ENCODE results near the gene PDZRN4. TPM values are rescaled to one million over a fixed set of nuclear protein-coding genes. Genes with fewer than 3 reads are reported as not detected.
"Not testable (repeated sequence)": the region's sequence is repeated elsewhere in the genome, so short reads cannot be mapped to it uniquely, and the experiment has no call there.

PDZRN4 gene
- total and polyA plus RNA-seq, 4 experiments from 2014 or later: not detected

DNA sequence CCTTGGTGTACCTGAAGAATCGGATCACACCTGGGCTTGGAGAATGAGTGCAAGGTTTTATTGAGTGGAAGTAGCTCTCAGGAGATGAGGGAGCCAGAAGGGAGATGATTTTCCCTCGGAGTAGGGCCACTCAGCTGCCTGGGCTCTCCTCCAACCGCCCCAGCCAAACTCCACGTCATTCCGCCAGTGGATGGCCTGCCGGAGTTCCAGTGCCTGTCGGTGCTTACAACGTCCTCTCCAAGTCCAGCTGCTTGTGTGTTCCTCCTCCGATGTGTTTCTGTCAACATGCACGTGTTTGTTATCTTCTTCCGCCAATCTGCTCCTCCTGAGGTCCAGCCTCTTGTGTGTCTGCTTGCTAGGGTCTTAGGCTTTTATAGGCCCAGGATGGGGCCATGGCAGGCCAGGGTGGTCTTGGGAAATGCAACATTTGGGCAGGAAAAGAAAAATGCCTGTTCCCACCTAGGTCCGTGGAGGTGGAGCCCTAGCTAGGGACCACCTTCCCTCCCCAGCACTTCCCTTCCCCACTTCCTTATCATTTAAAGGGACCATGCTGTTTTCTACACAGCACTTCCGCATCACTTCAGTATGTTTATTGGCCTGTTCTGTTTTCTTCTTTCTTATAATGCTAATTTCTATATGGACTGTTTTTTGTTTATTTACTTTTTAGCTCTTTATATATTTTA is 343.2 kb downstream of the PDZRN4 start:
- H3K4me1 ChIP-seq (ENCODE audit: insufficient read depth, low read length): no peaks in the 10 kb centered on the region
- Mint-ChIP-seq H3K9me3 (no peaks in the 10 kb centered on the region), H3K27ac (no peak overlapping the region), H3K36me3 (no peaks in the 10 kb centered on the region), H3K4me3 (no peak overlapping the region), H3K4me1 (no peaks in the 10 kb centered on the region), H3K27me3 (peaks cover 1 to 2% of the 10 kb centered on the region in 2 donors)
- ChIA-PET CTCF (ENCODE audit: partially characterized antibody) (no interaction called here), POLR2A (ENCODE audit: partially characterized antibody) (no interaction called here)
- no peak for DNase-seq
- no peaks in the 10 kb centered on the region for H3K9me3 ChIP-seq (ENCODE audit: control insufficient read depth in 1 of 2, low read length in 2 of 2)
- H3K27me3 ChIP-seq (ENCODE audit: insufficient read depth, low read length): no peaks in the 10 kb centered on the region
- H3K4me3 ChIP-seq (ENCODE audit: low read length in 2 of 2): no peak overlapping the region
- no peaks in the 10 kb centered on the region for H3K36me3 ChIP-seq (ENCODE audit: insufficient read depth, low read length)
- no peak overlapping the region for H3K27ac ChIP-seq (ENCODE audit: low read depth, low read length)
- intact Hi-C loops (cut with micrococcal nuclease): no loop called here

DNA sequence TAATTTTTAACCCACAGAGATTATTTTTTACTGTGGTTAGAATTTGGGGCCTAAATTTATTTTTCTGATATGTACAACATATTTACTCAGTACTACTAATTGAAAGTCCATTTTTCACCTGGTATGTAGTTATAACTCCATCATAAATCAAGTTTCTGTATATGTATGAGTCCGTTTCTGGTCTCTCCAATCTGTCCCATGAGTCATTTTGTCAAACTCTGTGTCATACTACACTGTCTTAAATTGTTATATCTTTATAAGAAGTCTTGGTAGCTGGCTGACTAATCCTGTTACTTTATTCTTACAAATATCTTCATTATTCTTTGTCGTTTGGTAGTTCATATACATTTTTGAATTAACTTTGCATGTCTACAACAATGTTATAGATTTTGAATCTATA is 344.0 kb downstream of the PDZRN4 start:
- CTCF ChIA-PET (ENCODE audit: partially characterized antibody): no interaction called here
- peaks cover under 1 to 1% of the 10 kb centered on the region in 2 donors for H3K27me3 Mint-ChIP-seq
- no peak overlapping the region for H3K27ac Mint-ChIP-seq

DNA sequence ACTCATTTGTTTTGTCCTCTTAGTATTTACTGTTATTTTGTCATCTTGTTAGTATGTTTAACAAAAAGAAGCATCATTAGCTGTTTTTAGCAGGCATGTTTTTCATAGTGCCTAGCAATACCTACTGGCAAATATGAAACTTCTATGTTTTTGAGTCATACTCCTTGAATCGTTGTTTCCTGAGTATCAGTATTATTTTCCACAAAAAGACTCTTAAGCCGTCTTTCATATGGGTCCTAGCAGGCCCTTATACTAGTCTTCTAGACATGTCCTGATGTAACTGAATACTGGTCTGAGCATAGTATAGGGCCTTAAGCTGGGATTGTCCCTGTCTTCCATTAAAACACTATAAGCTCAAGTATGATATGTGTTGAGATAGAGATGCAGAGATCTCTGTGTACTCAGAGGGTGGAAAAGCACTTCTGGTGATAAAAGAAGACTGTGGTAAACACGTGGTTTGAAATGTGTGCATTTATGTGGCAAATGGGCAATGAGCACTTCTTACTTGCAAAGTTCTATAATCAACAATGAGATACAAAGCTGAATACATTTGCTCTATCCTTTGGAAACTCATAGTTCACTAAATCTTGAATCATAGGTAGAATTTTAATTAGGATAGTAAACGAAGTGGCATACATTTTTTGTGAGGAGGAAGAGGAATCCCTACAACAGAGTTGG is 348.8 kb downstream of the PDZRN4 start:
- H3K27me3 Mint-ChIP-seq: peaks cover 0 to 5% of the 10 kb centered on the region in 2 donors
- intact Hi-C loops (cut with micrococcal nuclease): no loop called here
- ChIA-PET POLR2A (ENCODE audit: partially characterized antibody) (no interaction called here), CTCF (ENCODE audit: partially characterized antibody) (no interaction called here)
- H3K27ac ChIP-seq (ENCODE audit: low read depth, low read length): no peak overlapping the region
- no peak overlapping the region for H3K4me3 ChIP-seq (ENCODE audit: low read length in 2 of 2)
- H3K36me3 ChIP-seq (ENCODE audit: insufficient read depth, low read length): no peaks in the 10 kb centered on the region
- H3K4me1 ChIP-seq (ENCODE audit: insufficient read depth, low read length): no peaks in the 10 kb centered on the region
- DNase-seq: no peak
- H3K27ac Mint-ChIP-seq: no peak overlapping the region
- H3K27me3 ChIP-seq (ENCODE audit: insufficient read depth, low read length): no peaks in the 10 kb centered on the region
- H3K9me3 ChIP-seq (ENCODE audit: control insufficient read depth in 1 of 2, low read length in 2 of 2): no peaks in the 10 kb centered on the region
- no peaks in the 10 kb centered on the region for H3K36me3 Mint-ChIP-seq
- H3K4me3 Mint-ChIP-seq: no peak overlapping the region
- H3K9me3 Mint-ChIP-seq: peaks cover 0 to 4% (median 0%) of the 10 kb centered on the region in 8 donors
- H3K4me1 Mint-ChIP-seq: no peaks in the 10 kb centered on the region

More for the DNA sequence above, 344.0 kb downstream of the PDZRN4 start:
- no peaks in the 10 kb centered on the region for H3K9me3 ChIP-seq (ENCODE audit: control insufficient read depth in 1 of 2, low read length in 2 of 2)
- H3K4me1 ChIP-seq (ENCODE audit: insufficient read depth, low read length): no peaks in the 10 kb centered on the region
- Mint-ChIP-seq H3K9me3 (no peaks in the 10 kb centered on the region), H3K4me1 (no peaks in the 10 kb centered on the region), H3K36me3 (no peaks in the 10 kb centered on the region), H3K4me3 (no peak overlapping the region)
- POLR2A ChIA-PET (ENCODE audit: partially characterized antibody): no interaction called here
- no peak for DNase-seq
- no peaks in the 10 kb centered on the region for H3K36me3 ChIP-seq (ENCODE audit: insufficient read depth, low read length)
- intact Hi-C loops (cut with micrococcal nuclease): no loop called here
- no peak overlapping the region for H3K4me3 ChIP-seq (ENCODE audit: low read length in 2 of 2)
- no peak overlapping the region for H3K27ac ChIP-seq (ENCODE audit: low read depth, low read length)
- H3K27me3 ChIP-seq (ENCODE audit: insufficient read depth, low read length): no peaks in the 10 kb centered on the region

DNA sequence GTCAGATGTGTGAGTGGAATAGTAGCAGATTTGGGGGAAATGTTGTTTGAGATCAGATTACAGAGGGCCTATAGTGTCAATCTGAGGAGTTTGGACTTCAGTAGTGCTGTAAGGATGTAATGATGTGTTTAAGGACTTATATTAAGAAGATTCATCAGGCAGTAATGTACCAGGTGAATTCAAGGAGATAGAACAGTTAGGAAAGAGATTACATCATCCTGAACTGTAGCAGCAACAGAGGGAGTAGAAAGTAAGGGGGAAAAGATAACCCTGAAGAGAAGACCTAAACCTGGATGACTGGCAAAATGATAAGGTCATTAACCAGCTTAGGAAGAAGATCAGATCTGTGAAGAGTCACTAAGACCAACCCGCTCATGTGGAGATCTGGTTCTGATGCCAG is 349.4 kb downstream of the PDZRN4 start:
- POLR2A ChIA-PET (ENCODE audit: partially characterized antibody): no interaction called here
- no peaks in the 10 kb centered on the region for H3K4me1 Mint-ChIP-seq
- Histone ChIP-seq H3K4me1 (ENCODE audit: insufficient read depth, low read length) (no peaks in the 10 kb centered on the region), H3K27ac (ENCODE audit: low read depth, low read length) (no peak overlapping the region), H3K27me3 (ENCODE audit: insufficient read depth, low read length) (no peaks in the 10 kb centered on the region), H3K36me3 (ENCODE audit: insufficient read depth, low read length) (no peaks in the 10 kb centered on the region), H3K9me3 (ENCODE audit: control insufficient read depth in 1 of 2, low read length in 2 of 2) (no peaks in the 10 kb centered on the region), H3K4me3 (ENCODE audit: low read length in 2 of 2) (no peak overlapping the region)
- H3K36me3 Mint-ChIP-seq: no peaks in the 10 kb centered on the region
- no peak overlapping the region for H3K27ac Mint-ChIP-seq
- DNase-seq: no peak
- H3K4me3 Mint-ChIP-seq: no peak overlapping the region
- peaks cover 0 to 4% (median 0%) of the 10 kb centered on the region in 8 donors for H3K9me3 Mint-ChIP-seq
- H3K27me3 Mint-ChIP-seq: peaks cover 0 to 5% of the 10 kb centered on the region in 2 donors
- intact Hi-C loops (cut with micrococcal nuclease): no loop called here
- CTCF ChIA-PET (ENCODE audit: partially characterized antibody): no interaction called here

DNA sequence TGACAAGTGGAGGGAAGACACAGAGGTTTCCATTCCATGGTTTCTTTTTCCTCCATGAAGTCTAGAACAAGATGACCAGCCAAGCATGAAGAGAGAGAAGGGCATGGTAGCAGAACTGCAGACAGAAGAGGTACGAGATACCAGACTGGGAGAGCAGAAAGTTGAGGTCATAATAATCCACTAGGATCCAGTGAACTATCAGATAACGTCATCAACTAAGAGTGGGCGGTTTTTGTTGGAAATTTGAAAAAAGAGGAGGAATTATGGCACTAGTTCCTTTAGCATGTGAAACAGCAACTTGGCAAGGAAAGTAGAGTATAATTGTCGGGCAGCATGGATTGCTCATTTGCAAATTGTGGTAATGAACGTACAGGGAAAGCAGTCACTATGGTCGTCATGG is 357.6 kb downstream of the PDZRN4 start:
- no peak overlapping the region for H3K4me3 Mint-ChIP-seq
- ChIA-PET POLR2A (ENCODE audit: partially characterized antibody) (no interaction called here), CTCF (ENCODE audit: partially characterized antibody) (no interaction called here)
- no peaks in the 10 kb centered on the region for H3K27me3 ChIP-seq (ENCODE audit: insufficient read depth, low read length)
- no peaks in the 10 kb centered on the region for H3K4me1 Mint-ChIP-seq
- no peaks in the 10 kb centered on the region for H3K4me1 ChIP-seq (ENCODE audit: insufficient read depth, low read length)
- H3K9me3 ChIP-seq (ENCODE audit: control insufficient read depth in 1 of 2, low read length in 2 of 2): no peaks in the 10 kb centered on the region
- DNase-seq: no peak
- no peaks in the 10 kb centered on the region for H3K36me3 ChIP-seq (ENCODE audit: insufficient read depth, low read length)
- intact Hi-C loops (cut with micrococcal nuclease): no loop called here
- H3K27ac ChIP-seq (ENCODE audit: low read depth, low read length): no peak overlapping the region
- H3K4me3 ChIP-seq (ENCODE audit: low read length in 2 of 2): no peak overlapping the region
- H3K9me3 Mint-ChIP-seq: peaks cover 0 to under 1% (median 0%) of the 10 kb centered on the region in 8 donors
- H3K36me3 Mint-ChIP-seq: no peaks in the 10 kb centered on the region
- no peak overlapping the region for H3K27ac Mint-ChIP-seq
- H3K27me3 Mint-ChIP-seq: peaks cover 0 to 3% of the 10 kb centered on the region in 2 donors

DNA sequence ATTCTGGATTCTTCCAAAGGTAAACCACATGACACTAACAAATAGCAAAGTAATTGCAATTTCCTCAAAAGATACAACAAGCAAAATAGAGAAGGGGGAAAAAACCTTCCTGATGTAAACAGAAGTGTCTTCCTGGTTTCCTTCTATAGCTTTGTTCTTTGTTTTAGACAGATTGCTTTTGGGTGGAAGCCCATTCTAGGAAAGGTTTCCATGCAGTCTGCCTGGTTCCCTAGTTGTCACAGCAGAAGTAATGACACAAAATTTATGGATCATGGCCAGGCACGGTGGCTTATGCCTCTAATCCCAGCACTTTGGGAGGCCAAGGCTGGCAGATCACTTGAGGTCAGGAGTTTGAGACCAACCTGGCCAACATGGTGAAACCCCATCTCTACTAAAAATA is 359.0 kb downstream of the PDZRN4 start:
- H3K27me3 Mint-ChIP-seq; H3K27me3 ChIP-seq (ENCODE audit: insufficient read depth, low read length); POLR2A ChIA-PET (ENCODE audit: partially characterized antibody); H3K4me1 Mint-ChIP-seq; intact Hi-C loops (cut with micrococcal nuclease); H3K36me3 Mint-ChIP-seq; H3K27ac Mint-ChIP-seq; H3K4me3 ChIP-seq (ENCODE audit: low read length in 2 of 2); H3K9me3 Mint-ChIP-seq; H3K27ac ChIP-seq (ENCODE audit: low read depth, low read length); DNase-seq; H3K4me3 Mint-ChIP-seq; H3K36me3 ChIP-seq (ENCODE audit: insufficient read depth, low read length); H3K9me3 ChIP-seq (ENCODE audit: control insufficient read depth in 1 of 2, low read length in 2 of 2); H3K4me1 ChIP-seq (ENCODE audit: insufficient read depth, low read length); CTCF ChIA-PET (ENCODE audit: partially characterized antibody): not testable (repeated sequence)

DNA sequence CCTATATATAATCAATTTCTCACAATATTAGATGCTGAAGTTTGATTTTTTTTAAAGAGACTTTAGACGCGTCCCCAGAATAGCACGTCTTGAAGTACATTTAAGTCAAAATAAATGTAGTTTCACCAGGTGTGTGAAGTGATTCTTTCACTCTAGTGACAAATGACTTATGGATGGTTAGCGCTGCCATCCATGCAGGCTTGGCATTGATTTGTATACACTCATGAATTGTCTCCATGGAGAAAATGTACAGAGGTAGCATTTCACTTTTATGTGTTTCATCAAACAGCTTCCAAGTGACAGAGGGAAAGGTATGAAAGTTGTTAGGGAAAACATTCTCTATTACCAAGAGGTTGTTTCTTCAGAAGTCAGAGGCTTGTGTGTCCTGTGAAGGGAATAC is 360.8 kb downstream of the PDZRN4 start:
- no peaks in the 10 kb centered on the region for H3K36me3 ChIP-seq (ENCODE audit: insufficient read depth, low read length)
- Mint-ChIP-seq H3K36me3 (no peaks in the 10 kb centered on the region), H3K4me1 (no peaks in the 10 kb centered on the region), H3K4me3 (no peak overlapping the region), H3K9me3 (no peaks in the 10 kb centered on the region), H3K27ac (no peak overlapping the region), H3K27me3 (peaks cover 0 to 1% of the 10 kb centered on the region in 2 donors)
- no peaks in the 10 kb centered on the region for H3K27me3 ChIP-seq (ENCODE audit: insufficient read depth, low read length)
- ChIA-PET CTCF (ENCODE audit: partially characterized antibody) (no interaction called here), POLR2A (ENCODE audit: partially characterized antibody) (no interaction called here)
- no peaks in the 10 kb centered on the region for H3K9me3 ChIP-seq (ENCODE audit: control insufficient read depth in 1 of 2, low read length in 2 of 2)
- DNase-seq: no peak
- no peak overlapping the region for H3K4me3 ChIP-seq (ENCODE audit: low read length in 2 of 2)
- H3K27ac ChIP-seq (ENCODE audit: low read depth, low read length): no peak overlapping the region
- no peaks in the 10 kb centered on the region for H3K4me1 ChIP-seq (ENCODE audit: insufficient read depth, low read length)
- intact Hi-C loops (cut with micrococcal nuclease): no loop called here

Data from CD4-positive, alpha-beta memory T cell (primary cell).